ENCODE results near the gene LRRN1.
"Not testable (repeated sequence)": the region's sequence is repeated elsewhere in the genome, so short reads cannot be mapped to it uniquely, and the experiment has no call there.

The LRRN1 gene

DNA sequence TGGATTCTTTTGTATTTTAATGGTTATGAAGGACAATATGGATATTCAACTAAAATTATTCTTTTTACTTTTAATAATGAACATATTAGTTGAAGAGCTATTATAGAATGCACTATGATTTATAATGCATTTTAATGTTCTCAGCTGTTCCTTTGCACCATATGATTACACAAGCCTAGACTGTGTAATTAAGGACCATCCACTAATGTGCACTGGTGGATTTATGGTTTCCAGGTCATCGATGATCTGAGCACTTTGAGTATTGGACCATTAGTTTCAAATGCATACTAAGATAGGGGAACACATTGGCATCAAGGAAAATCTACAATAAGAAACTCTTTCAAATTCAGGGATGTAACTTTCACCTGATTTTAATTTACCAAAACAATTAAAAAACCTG is 16.8 kb downstream of the LRRN1 start:
- POLR2A ChIA-PET (ENCODE audit: low non-redundant PET): no interaction called here
- TF ChIP-seq, protein P1, sequence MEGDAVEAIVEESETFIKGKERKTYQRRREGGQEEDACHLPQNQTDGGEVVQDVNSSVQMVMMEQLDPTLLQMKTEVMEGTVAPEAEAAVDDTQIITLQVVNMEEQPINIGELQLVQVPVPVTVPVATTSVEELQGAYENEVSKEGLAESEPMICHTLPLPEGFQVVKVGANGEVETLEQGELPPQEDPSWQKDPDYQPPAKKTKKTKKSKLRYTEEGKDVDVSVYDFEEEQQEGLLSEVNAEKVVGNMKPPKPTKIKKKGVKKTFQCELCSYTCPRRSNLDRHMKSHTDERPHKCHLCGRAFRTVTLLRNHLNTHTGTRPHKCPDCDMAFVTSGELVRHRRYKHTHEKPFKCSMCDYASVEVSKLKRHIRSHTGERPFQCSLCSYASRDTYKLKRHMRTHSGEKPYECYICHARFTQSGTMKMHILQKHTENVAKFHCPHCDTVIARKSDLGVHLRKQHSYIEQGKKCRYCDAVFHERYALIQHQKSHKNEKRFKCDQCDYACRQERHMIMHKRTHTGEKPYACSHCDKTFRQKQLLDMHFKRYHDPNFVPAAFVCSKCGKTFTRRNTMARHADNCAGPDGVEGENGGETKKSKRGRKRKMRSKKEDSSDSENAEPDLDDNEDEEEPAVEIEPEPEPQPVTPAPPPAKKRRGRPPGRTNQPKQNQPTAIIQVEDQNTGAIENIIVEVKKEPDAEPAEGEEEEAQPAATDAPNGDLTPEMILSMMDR (conservative IDR thresholded peaks at IDR 0.05; ENCODE audit: low read depth): no peak
- no peak overlapping the region for H3K27ac ChIP-seq
- CTCF ChIA-PET: no interaction called here
- no peak for DNase-seq (ENCODE audit: low spot score)

DNA sequence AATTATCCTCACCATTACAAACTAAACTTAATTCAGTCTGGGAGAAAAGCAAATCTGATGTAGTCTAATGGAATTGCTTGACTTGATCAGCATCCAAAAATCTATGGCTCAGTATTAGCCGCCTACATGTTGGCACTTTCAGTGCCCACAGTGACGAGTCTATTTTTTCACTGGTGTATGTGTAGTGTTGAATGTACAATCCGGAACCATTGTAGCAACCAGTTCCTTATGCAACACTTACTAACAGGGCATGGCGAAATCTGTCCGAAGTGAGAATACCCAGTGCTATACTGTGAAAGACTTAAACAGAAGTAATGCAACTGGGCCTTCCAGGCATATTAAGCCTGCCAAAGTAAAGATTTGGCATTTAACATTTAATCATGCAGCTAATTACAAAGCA is 18.6 kb downstream of the LRRN1 start:
- no peak overlapping the region for H3K27ac ChIP-seq
- POLR2A ChIA-PET (ENCODE audit: low non-redundant PET): no interaction called here
- CTCF ChIA-PET: no interaction called here

DNA sequence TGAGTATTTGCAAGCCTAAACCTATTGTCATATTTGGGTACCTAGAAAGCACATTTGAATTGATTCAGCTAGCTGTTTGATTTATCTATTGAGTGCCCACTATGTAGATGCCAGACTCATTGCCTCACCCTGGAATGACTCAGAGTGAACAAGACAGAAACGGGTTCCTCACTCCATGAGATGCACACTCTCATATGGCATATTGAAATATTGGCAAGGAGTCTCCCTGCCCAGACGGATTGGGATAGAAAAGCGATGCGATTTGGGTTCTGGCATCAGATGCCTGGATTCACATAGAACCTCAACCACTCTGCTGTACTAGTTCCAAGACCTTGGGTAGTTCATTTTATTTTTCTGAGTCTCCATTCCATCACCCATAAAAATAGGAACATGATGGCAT is 22.5 kb downstream of the LRRN1 start:
- POLR2A ChIA-PET (ENCODE audit: low non-redundant PET): no interaction called here
- no peak for DNase-seq (ENCODE audit: low spot score)
- TF ChIP-seq, protein P1 (conservative IDR thresholded peaks at IDR 0.05; ENCODE audit: low read depth): no peak
- no peak overlapping the region for H3K27ac ChIP-seq
- CTCF ChIA-PET: no interaction called here

More for the DNA sequence above, 18.6 kb downstream of the LRRN1 start:
- TF ChIP-seq, protein P1 (conservative IDR thresholded peaks at IDR 0.05; ENCODE audit: low read depth): no peak
- no peak for DNase-seq (ENCODE audit: low spot score)

DNA sequence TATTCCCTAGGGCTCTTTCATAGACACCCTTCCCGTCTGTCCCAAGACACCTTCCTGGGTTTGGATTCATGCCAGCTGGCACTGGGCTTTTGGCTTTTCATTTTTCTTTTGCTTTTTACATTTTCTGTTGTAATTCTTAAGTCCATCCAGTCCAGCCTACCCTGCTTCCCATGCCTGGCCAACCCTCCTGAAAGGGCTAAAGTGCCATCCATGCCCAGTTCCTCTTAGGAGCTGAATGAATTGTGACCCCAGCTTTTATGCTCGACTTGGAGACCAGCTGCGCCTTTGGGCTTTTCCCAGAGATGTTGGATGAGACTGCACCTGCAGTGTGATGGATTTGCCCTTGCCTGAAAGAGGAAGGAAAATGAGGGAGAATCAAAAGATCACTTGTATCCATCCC is 25.8 kb downstream of the LRRN1 start:
- POLR2A ChIA-PET (ENCODE audit: low non-redundant PET): no interaction called here
- DNase-seq (ENCODE audit: low spot score): no peak
- CTCF ChIA-PET: no interaction called here
- no peak overlapping the region for H3K27ac ChIP-seq
- TF ChIP-seq, protein P1 (conservative IDR thresholded peaks at IDR 0.05; ENCODE audit: low read depth): no peak

DNA sequence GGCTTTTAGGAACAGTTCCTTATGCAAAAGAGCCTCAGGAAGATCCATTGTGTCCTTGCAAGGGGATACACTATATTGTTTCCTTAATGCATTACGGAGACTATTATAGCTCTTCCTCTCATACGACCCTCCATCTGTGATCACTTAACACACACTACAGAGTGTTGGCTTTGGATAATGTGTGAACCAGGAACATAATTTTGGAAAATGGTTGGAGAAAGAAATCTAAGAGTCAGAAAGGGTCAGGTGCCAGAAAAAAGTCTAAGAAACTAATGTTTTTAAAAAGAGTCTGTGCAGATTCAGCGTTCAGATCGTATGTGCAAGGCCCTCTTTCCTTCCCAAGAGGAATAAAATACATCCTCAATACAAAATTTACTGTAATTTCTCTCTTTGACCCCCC is 27.3 kb downstream of the LRRN1 start:
- ChIA-PET CTCF (no interaction called here), POLR2A (ENCODE audit: low non-redundant PET) (no interaction called here)
- no peak for DNase-seq (ENCODE audit: low spot score)
- H3K27ac ChIP-seq: no peak overlapping the region
- TF ChIP-seq, protein P1 (conservative IDR thresholded peaks at IDR 0.05; ENCODE audit: low read depth): no peak

DNA sequence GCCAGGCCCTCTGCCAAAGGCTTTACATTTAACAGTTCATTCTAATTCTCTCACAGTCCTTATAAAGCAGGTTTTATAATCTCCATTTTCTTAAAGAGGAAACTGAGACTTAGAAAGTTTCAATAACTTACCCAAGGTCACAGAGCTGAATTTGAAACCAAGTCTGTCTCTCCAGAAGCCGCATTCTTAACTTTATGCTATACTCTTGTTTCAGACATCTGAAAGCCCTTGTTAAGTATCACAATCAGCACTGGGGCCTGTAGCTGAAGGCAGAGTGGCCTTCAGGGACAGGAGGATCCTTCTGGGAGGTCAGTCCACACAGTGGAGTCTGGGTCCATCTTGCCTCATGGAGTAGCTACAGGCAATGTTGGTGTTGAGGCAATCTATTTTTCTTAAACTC is 27.9 kb downstream of the LRRN1 start:
- CTCF ChIA-PET: no interaction called here
- TF ChIP-seq, protein P1 (conservative IDR thresholded peaks at IDR 0.05; ENCODE audit: low read depth): no peak

DNA sequence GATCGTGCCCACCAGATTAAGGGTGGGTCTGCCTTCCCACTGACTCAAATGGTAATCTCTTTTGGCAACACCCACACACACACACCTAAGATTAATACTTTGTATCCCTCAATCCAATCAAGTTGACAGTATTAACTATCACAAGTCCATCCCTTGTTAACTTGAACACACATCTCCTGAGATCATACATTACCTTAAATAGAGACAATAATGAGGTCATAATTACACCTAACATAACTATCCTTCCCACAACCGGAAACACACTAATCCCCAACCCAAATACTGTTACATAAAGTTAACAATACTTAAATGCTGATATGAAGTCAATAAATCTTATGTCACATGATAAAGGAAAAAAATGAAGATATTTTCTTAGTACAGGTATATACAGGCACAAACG is 29.2 kb downstream of the LRRN1 start:
- H3K27ac ChIP-seq; CTCF ChIA-PET; POLR2A ChIA-PET (ENCODE audit: low non-redundant PET); DNase-seq (ENCODE audit: low spot score): not testable (repeated sequence)

More for the DNA sequence above, 27.9 kb downstream of the LRRN1 start:
- no peak for DNase-seq (ENCODE audit: low spot score)
- H3K27ac ChIP-seq: no peak overlapping the region
- POLR2A ChIA-PET (ENCODE audit: low non-redundant PET): no interaction called here

All from RWPE1 (cell line).